ENCODE measurements around the gene DDAH2. TPM values are rescaled to one million over a fixed set of nuclear protein-coding genes. Genes with fewer than 3 reads are reported as not detected.

Gene DDAH2
- total RNA-seq, 1 experiment from 2014 or later = 68.2 TPM

DNA sequence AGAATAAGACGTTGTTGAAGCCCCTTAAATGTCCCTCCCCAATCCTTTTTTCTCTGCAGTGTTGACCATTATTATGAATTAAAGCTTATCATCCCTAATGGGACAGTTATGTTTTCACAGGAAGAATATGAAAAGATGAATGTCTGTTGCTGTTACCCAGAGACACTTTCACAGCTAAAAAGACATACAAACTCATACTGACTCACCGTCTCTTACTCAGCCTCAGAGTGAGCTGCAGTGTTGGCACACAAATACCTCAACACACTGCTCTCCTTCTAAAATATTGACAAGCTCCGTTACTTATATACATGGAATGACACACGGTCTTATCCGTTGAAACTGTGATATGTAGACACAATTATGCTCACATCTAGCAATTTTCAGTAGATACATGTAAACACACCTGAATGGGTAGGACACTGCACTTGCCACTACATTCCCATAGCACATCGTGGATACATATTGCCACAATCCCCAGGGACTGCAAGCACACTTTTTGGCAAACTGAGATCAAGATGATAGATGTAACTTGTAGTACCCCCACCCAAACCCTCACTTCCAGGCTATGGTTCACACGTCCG is 23.7 kb upstream of the DDAH2 start:
- intact Hi-C loops (cut with micrococcal nuclease; ENCODE audit: unreplicated experiment) = no loop called here
- DNase-seq (ENCODE audit: low spot score) = no peak
- Histone ChIP-seq H3K36me3 (ENCODE audit: insufficient read depth, low read length, poor library complexity, severe bottlenecking) (peaks cover 15% of the 10 kb centered on the region), H3K4me3 (ENCODE audit: low read depth, low read length, poor library complexity, severe bottlenecking) (no peak overlapping the region), H3K4me1 (ENCODE audit: insufficient read depth, low read length, poor library complexity, severe bottlenecking) (no peaks in the 10 kb centered on the region), H3K27me3 (replicated peaks; ENCODE audit: insufficient read depth, low read depth, low read length, poor library complexity) (no peaks in the 10 kb centered on the region), H3K27ac (ENCODE audit: low read depth, low read length, poor library complexity, severe bottlenecking) (no peak overlapping the region), H3K9me3 (ENCODE audit: low read depth, low read length, poor library complexity, severe bottlenecking) (no peaks in the 10 kb centered on the region)
- ChIA-PET CTCF (no interaction called here), POLR2A (ENCODE audit: low non-redundant PET) (no interaction called here)
- TF ChIP-seq, protein P1, sequence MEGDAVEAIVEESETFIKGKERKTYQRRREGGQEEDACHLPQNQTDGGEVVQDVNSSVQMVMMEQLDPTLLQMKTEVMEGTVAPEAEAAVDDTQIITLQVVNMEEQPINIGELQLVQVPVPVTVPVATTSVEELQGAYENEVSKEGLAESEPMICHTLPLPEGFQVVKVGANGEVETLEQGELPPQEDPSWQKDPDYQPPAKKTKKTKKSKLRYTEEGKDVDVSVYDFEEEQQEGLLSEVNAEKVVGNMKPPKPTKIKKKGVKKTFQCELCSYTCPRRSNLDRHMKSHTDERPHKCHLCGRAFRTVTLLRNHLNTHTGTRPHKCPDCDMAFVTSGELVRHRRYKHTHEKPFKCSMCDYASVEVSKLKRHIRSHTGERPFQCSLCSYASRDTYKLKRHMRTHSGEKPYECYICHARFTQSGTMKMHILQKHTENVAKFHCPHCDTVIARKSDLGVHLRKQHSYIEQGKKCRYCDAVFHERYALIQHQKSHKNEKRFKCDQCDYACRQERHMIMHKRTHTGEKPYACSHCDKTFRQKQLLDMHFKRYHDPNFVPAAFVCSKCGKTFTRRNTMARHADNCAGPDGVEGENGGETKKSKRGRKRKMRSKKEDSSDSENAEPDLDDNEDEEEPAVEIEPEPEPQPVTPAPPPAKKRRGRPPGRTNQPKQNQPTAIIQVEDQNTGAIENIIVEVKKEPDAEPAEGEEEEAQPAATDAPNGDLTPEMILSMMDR (conservative IDR thresholded peaks at IDR 0.05; ENCODE audit: low read depth, low read length) = no peak
- TF ChIP-seq EZH2 (IDR thresholded peaks at IDR 0.05; ENCODE audit: borderline replicate concordance, low read depth, low read length, poor library complexity, severe bottlenecking) = no peak
- no TSS peak for BruUV-seq (replicated peaks)

DNA sequence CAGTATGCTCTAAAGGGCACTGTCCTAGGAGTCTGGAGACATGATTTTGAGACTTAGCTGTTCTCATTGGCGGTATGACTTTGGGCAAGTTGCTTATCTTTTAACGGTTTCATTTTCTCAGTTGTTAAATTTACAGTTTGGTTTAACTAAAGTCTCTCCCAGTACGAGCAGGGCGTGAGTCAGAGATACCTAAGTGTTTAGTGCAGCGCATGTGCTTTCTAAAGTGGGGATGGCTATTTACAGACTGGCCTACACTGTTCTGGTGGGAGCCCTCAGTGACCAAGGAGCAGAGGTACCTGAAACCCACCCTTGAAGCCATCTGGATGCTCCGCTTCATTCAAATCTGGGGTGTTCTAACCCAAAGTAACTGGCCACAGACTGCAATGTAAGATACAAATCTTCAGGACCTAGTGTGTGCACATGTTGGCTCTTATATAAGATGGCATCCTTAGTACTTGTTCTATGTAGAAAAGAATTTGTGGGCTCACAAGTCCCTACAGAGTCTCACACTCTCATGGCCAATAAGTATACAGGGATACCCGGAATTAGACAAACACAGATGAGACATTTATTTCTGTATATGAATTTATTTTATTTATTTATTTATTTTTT is 21.4 kb upstream of the DDAH2 start:
- no peak overlapping the region for H3K4me3 ChIP-seq (ENCODE audit: low read depth, low read length, poor library complexity, severe bottlenecking)
- H3K9me3 ChIP-seq (ENCODE audit: low read depth, low read length, poor library complexity, severe bottlenecking) = no peaks in the 10 kb centered on the region
- no peaks in the 10 kb centered on the region for H3K27me3 ChIP-seq (replicated peaks; ENCODE audit: insufficient read depth, low read depth, low read length, poor library complexity)
- POLR2A ChIA-PET (ENCODE audit: low non-redundant PET) = no interaction called here
- DNase-seq (ENCODE audit: low spot score) = no peak
- intact Hi-C loops (cut with micrococcal nuclease; ENCODE audit: unreplicated experiment) = no loop called here
- no TSS peak for BruUV-seq (replicated peaks)
- CTCF ChIA-PET = no interaction called here
- TF ChIP-seq, protein P1 (conservative IDR thresholded peaks at IDR 0.05; ENCODE audit: low read depth, low read length) = no peak
- no peak for TF ChIP-seq EZH2 (IDR thresholded peaks at IDR 0.05; ENCODE audit: borderline replicate concordance, low read depth, low read length, poor library complexity, severe bottlenecking)
- no peak overlapping the region for H3K27ac ChIP-seq (ENCODE audit: low read depth, low read length, poor library complexity, severe bottlenecking)
- peaks cover 24% of the 10 kb centered on the region for H3K36me3 ChIP-seq (ENCODE audit: insufficient read depth, low read length, poor library complexity, severe bottlenecking)
- H3K4me1 ChIP-seq (ENCODE audit: insufficient read depth, low read length, poor library complexity, severe bottlenecking) = no peaks in the 10 kb centered on the region

DNA sequence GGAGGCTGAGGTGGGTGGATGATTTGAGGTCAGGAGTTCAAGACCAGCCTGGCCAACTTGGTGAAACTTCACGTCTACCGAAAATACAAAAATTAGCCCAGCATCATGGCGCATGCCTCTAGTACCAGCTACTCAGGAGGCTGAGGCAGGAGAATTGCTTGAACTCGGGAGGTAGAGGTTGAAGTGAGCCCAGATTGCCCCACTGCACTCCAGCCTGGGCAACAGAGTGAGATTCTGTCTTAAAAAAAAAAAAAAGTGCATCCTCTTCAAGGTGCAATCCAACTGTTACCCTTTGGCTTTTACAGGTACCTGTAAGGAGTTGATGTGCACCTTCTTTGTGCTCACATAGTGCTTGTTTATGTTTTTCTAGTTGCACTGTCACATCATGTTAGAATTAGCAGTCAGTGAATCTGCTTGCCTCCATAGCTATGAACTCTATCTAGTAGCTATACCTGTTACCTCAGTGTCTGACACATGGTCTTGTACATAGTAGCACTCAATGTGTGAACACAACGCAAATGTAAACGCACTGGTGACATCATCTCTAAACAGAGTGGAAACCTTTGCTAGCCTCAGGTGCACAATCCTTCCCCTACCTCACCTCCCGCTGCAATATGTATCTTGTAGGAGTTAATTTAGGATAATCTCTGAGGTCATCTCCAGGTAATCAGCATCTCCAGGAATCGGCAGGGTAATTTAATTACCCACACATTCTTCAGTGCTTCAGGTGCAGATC is 20.4 kb upstream of the DDAH2 start:
- no peaks in the 10 kb centered on the region for H3K4me1 ChIP-seq (ENCODE audit: insufficient read depth, low read length, poor library complexity, severe bottlenecking)
- intact Hi-C loops (cut with micrococcal nuclease; ENCODE audit: unreplicated experiment) = no loop called here
- no peak overlapping the region for H3K27ac ChIP-seq (ENCODE audit: low read depth, low read length, poor library complexity, severe bottlenecking)
- no TSS peak for BruUV-seq (replicated peaks)
- CTCF ChIA-PET = no interaction called here
- no peaks in the 10 kb centered on the region for H3K9me3 ChIP-seq (ENCODE audit: low read depth, low read length, poor library complexity, severe bottlenecking)
- no peak overlapping the region for H3K4me3 ChIP-seq (ENCODE audit: low read depth, low read length, poor library complexity, severe bottlenecking)
- TF ChIP-seq EZH2 (IDR thresholded peaks at IDR 0.05; ENCODE audit: borderline replicate concordance, low read depth, low read length, poor library complexity, severe bottlenecking) = no peak
- TF ChIP-seq, protein P1 (conservative IDR thresholded peaks at IDR 0.05; ENCODE audit: low read depth, low read length) = no peak
- no peak for DNase-seq (ENCODE audit: low spot score)
- no peaks in the 10 kb centered on the region for H3K27me3 ChIP-seq (replicated peaks; ENCODE audit: insufficient read depth, low read depth, low read length, poor library complexity)
- POLR2A ChIA-PET (ENCODE audit: low non-redundant PET) = no interaction called here
- peaks cover 24% of the 10 kb centered on the region for H3K36me3 ChIP-seq (ENCODE audit: insufficient read depth, low read length, poor library complexity, severe bottlenecking)

All from A673 (cell line).